ENCODE results near the gene SH3D19.

SH3D19 gene

DNA sequence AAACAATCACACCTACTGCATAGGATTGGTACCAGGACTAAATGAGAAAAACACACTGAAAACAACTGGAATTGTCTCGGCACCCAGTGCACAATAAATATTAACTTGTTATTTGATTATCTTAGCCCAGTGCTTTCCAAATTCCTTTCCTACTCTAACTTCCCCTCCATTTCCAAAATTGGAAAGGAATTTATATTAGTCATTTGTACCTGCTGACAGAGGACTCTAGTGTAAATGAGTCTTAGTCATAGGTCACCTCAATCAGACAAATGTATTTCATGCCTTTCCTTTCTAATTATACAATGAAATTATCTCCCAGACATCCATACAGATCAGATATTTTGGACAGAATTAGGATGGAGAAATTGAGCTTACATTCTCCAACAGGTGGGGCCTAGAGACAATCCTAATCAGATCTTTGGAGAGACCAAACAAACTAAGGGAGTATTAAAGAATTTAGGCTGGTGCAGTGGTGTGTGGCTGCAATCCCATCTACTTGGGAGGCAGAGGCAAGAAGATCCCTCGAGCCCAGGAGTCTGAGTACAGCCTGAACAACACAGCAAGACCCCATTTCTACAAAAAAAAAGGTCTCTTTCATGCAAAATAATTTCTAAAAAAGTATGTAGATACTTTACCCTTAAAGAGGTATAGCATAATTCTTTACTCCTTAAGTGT is 10.1 kb downstream of the SH3D19 start:
- Histone ChIP-seq H3K4me3 (ENCODE audit: low read length) (no peak overlapping the region), H3K4me1 (ENCODE audit: insufficient read depth, low read length) (no peaks in the 10 kb centered on the region), H3K36me3 (ENCODE audit: insufficient read depth, low read length) (no peaks in the 10 kb centered on the region), H3K27me3 (ENCODE audit: insufficient read depth, low read length) (no peaks in the 10 kb centered on the region), H3K9me3 (ENCODE audit: low read length) (no peaks in the 10 kb centered on the region), H2AFZ (ENCODE audit: low read depth, low read length) (no peak overlapping the region)

DNA sequence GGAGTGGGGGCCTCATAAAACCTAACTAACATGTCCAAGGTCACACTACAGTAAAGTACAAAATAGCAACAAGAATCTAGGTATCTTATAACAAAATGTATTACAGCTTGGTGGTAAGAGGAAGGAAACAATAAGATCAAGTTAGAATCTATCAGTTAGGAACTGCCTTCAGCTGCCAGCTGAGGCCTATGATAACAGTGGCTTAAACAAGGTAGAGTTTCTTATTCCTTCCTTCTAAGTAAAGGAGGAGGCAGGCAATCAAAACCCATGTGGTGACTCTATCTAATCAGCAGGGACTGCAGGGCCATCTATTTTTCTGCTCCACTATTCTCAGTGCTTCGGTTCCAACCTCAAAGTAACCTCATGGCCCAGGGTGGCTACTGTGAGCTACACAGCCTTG is 10.9 kb downstream of the SH3D19 start:
- Histone ChIP-seq H3K27me3 (ENCODE audit: insufficient read depth, low read length) (no peaks in the 10 kb centered on the region), H3K4me1 (ENCODE audit: insufficient read depth, low read length) (no peaks in the 10 kb centered on the region), H2AFZ (ENCODE audit: low read depth, low read length) (no peak overlapping the region), H3K36me3 (ENCODE audit: insufficient read depth, low read length) (no peaks in the 10 kb centered on the region), H3K9me3 (ENCODE audit: low read length) (no peaks in the 10 kb centered on the region), H3K4me3 (ENCODE audit: low read length) (no peak overlapping the region)

GRCh38 chr4:151314010-151314355 is 11.4 kb downstream of the SH3D19 start:
- Histone ChIP-seq H3K4me1 (ENCODE audit: insufficient read depth, low read length) (no peaks in the 10 kb centered on the region), H3K36me3 (ENCODE audit: insufficient read depth, low read length) (no peaks in the 10 kb centered on the region), H3K27me3 (ENCODE audit: insufficient read depth, low read length) (no peaks in the 10 kb centered on the region), H3K9me3 (ENCODE audit: low read length) (no peaks in the 10 kb centered on the region), H3K4me3 (ENCODE audit: low read length) (no peak overlapping the region), H2AFZ (ENCODE audit: low read depth, low read length) (no peak overlapping the region)

DNA sequence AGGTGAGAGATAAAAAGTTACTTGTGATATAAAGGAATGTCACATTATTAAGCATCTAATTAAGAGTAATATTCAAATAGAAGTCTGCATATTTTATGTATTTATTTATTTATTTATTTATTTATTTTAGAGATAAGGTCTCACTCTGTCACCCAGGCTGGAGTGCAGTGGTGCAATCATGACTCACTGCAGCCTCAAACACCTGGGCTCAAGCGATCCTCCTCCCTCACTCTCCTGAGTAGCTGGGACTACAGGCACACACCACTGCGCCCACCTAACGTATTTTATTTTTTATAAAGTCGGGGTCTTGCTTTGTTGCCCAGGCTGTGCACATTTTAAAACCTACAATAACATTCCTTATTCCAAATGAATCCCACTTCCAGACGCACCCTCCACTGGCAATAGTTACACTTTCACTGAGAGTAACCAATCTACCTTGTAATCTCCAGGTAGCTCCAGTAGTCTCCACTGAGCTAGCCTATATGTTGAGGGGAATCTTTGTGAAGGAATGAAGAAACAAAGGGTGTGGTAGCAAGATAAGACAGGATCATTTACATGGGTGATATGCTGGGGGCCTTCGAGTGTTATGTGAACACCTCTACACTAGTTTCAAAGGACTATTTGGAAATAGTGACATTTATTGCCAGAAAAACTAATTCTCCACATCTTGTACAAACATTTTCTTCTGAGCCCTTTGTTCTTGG is 11.9 kb downstream of the SH3D19 start:
- no peak overlapping the region for H2AFZ ChIP-seq (ENCODE audit: low read depth, low read length)
- no peaks in the 10 kb centered on the region for H3K4me1 ChIP-seq (ENCODE audit: insufficient read depth, low read length)
- no peak overlapping the region for H3K4me3 ChIP-seq (ENCODE audit: low read length)
- no peaks in the 10 kb centered on the region for H3K27me3 ChIP-seq (ENCODE audit: insufficient read depth, low read length)
- no peaks in the 10 kb centered on the region for H3K36me3 ChIP-seq (ENCODE audit: insufficient read depth, low read length)
- no peaks in the 10 kb centered on the region for H3K9me3 ChIP-seq (ENCODE audit: low read length)

DNA sequence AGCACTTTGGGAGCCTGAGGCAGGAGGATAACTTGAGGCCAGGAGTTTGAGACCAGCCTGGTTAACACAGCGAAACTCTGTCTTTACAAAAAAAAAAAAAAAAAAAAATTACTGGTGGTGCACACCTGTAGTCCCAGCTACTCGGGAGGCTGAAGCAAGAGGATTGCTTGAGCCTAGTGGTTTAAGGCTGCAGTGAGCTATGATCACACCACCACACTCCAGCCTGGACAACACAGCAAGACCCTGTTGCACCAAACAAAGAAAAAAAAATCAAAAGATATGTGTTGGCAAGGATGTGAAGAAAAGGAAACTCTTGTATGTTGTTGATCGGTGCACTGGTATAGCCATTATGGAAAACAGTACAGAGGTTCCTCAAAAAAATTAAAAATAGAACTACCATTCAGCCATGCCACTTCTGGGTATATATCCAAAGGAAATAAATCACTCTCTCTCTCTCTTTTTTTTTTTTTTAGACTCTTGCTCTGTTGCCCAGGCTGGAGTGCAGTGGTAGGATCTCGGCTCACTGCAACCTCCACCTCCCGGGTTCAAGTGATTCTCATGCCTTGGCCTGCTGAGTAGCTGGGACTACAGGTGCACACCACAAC is 15.2 kb downstream of the SH3D19 start:
- no peaks in the 10 kb centered on the region for H3K36me3 ChIP-seq (ENCODE audit: insufficient read depth, low read length)
- no peaks in the 10 kb centered on the region for H3K4me1 ChIP-seq (ENCODE audit: insufficient read depth, low read length)
- no peaks in the 10 kb centered on the region for H3K27me3 ChIP-seq (ENCODE audit: insufficient read depth, low read length)
- H3K4me3 ChIP-seq (ENCODE audit: low read length): no peak overlapping the region
- no peaks in the 10 kb centered on the region for H3K9me3 ChIP-seq (ENCODE audit: low read length)
- H2AFZ ChIP-seq (ENCODE audit: low read depth, low read length): no peak overlapping the region

DNA sequence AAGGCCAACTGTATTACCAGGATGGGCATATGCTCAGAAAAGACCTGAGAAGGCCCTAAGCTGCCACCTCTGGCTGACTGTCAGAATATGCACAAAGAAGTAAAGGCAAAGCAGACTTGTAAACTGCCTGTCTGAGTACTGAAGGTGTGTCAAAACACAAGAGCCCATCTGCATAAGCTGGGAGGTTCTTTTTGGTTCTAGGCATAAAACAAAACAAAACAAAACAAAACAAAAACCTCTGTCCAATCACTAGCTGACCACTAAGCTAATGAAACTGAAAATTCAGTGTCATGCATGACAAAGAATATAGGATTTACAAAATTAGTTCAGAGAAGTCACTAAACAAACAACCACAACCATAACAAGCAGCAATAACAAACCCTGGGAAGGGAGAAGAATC is 20.6 kb downstream of the SH3D19 start:
- Histone ChIP-seq H3K9me3 (ENCODE audit: low read length) (no peaks in the 10 kb centered on the region), H3K4me3 (ENCODE audit: low read length) (no peak overlapping the region), H3K36me3 (ENCODE audit: insufficient read depth, low read length) (no peaks in the 10 kb centered on the region), H2AFZ (ENCODE audit: low read depth, low read length) (no peak overlapping the region), H3K27me3 (ENCODE audit: insufficient read depth, low read length) (no peaks in the 10 kb centered on the region), H3K4me1 (ENCODE audit: insufficient read depth, low read length) (no peaks in the 10 kb centered on the region)

DNA sequence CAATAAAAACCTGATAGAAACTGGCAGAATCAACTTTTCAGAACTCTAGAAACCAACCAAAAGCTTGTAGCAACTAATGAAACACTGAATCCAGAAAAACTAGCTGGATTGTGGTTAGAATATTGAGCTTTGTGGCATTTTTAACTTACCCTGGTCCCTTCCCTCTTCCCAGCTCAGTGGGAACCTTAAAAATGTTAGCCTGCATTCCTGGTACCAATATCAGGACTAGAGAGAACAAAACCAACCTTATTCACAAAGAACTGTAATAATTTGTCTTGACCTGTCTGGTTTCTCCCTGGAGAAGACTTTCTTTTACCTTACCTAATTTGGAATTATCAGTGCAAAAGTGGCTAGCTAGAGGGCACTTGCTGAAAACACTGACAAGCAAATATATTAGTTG is 21.2 kb downstream of the SH3D19 start:
- Histone ChIP-seq H3K4me3 (ENCODE audit: low read length) (no peak overlapping the region), H2AFZ (ENCODE audit: low read depth, low read length) (no peak overlapping the region), H3K36me3 (ENCODE audit: insufficient read depth, low read length) (no peaks in the 10 kb centered on the region), H3K4me1 (ENCODE audit: insufficient read depth, low read length) (no peaks in the 10 kb centered on the region), H3K9me3 (ENCODE audit: low read length) (no peaks in the 10 kb centered on the region), H3K27me3 (ENCODE audit: insufficient read depth, low read length) (no peaks in the 10 kb centered on the region)

DNA sequence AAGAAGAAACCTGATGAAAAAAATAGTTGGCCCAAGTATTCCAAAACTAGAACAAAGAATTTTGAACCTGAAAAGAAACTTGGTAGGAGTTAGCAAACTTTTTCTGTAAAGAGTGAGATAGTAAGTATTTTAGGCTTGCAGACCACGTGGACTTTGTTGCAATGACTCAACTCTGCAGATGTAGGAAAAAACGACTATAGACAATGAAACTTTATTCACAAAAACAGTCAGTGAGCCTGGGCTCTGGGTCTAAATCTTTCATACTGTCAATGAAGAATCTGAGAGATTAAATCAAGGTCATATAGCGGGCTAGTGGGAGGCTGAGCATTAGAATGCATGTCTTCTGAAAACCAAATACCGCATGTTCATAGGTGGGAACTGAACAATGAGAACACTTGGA is 23.0 kb downstream of the SH3D19 start:
- Histone ChIP-seq H3K36me3 (ENCODE audit: insufficient read depth, low read length) (no peaks in the 10 kb centered on the region), H2AFZ (ENCODE audit: low read depth, low read length) (no peak overlapping the region), H3K27me3 (ENCODE audit: insufficient read depth, low read length) (no peaks in the 10 kb centered on the region), H3K4me3 (ENCODE audit: low read length) (no peak overlapping the region), H3K4me1 (ENCODE audit: insufficient read depth, low read length) (no peaks in the 10 kb centered on the region), H3K9me3 (ENCODE audit: low read length) (no peaks in the 10 kb centered on the region)

- H3K9me3 ChIP-seq (ENCODE audit: low read length): no peaks in the 10 kb centered on the region
- no peaks in the 10 kb centered on the region for H3K4me1 ChIP-seq (ENCODE audit: insufficient read depth, low read length)
- no peaks in the 10 kb centered on the region for H3K27me3 ChIP-seq (ENCODE audit: insufficient read depth, low read length)
- no peak overlapping the region for H3K4me3 ChIP-seq (ENCODE audit: low read length)
- no peaks in the 10 kb centered on the region for H3K36me3 ChIP-seq (ENCODE audit: insufficient read depth, low read length)
- H2AFZ ChIP-seq (ENCODE audit: low read depth, low read length): no peak overlapping the region
These were observed 28.2 kb downstream of the SH3D19 start for GRCh38 chr4:151297170-151297569.

DNA sequence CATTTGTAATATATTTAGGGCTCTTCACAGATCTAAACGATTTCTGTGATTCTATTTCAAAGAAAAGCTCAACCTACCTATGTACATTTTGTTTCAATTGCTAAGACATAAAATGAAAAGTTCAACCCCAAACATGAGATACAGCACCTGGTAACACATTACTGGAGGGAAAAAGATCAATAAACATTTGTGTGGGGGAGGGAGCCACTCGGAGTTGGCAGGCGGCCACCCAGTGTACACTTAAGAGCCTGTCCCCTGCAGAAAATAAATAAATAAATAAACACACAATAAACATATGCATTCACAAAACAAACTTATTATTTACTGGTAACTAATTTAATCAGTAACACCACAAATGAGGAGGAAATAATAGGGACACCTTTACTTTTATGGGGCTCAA is 29.2 kb downstream of the SH3D19 start:
- H3K4me1 ChIP-seq (ENCODE audit: insufficient read depth, low read length): no peaks in the 10 kb centered on the region
- H3K36me3 ChIP-seq (ENCODE audit: insufficient read depth, low read length): no peaks in the 10 kb centered on the region
- H3K27me3 ChIP-seq (ENCODE audit: insufficient read depth, low read length): no peaks in the 10 kb centered on the region
- no peaks in the 10 kb centered on the region for H3K9me3 ChIP-seq (ENCODE audit: low read length)
- H3K4me3 ChIP-seq (ENCODE audit: low read length): no peak overlapping the region
- H2AFZ ChIP-seq (ENCODE audit: low read depth, low read length): no peak overlapping the region

DNA sequence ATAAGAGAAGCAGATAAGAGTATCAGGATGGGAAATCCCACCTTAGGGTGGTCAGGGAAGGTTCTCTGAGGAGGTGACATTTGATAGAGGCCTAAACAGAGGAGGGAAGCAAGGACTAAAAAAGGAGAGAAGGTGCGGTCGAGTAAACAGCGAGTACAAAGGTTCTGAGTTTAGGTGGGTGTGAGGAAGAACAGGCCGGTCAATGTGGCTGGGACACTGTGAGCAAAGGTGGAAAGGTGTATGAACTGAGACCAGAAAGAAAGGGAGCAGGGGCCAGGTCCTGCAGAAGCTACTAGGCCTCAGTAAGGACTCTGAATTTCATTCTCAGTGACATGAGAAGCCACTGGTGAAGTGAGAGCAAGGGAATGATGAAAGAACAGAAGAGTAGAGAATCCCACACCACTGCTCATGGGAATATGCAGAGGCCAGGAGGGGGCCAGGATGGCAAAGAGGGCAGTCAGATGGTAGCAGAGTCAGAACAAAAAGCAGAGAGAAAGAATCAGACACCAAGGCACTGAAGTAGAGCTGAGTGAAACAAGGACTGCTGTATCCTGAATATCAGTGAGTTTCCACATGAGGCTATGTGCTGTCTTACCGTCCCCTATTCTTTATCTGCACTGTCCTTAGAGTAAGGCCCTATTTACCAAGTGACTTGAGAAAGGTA is 30.4 kb downstream of the SH3D19 start:
- Histone ChIP-seq H2AFZ (ENCODE audit: low read depth, low read length) (no peak overlapping the region), H3K9me3 (ENCODE audit: low read length) (peaks cover 4% of the 10 kb centered on the region), H3K4me3 (ENCODE audit: low read length) (no peak overlapping the region), H3K36me3 (ENCODE audit: insufficient read depth, low read length) (no peaks in the 10 kb centered on the region), H3K27me3 (ENCODE audit: insufficient read depth, low read length) (no peaks in the 10 kb centered on the region), H3K4me1 (ENCODE audit: insufficient read depth, low read length) (no peaks in the 10 kb centered on the region)

GRCh38 chr4:151292038-151292437 is 33.4 kb downstream of the SH3D19 start:
- no peak overlapping the region for H2AFZ ChIP-seq (ENCODE audit: low read depth, low read length)
- no peaks in the 10 kb centered on the region for H3K4me1 ChIP-seq (ENCODE audit: insufficient read depth, low read length)
- no peaks in the 10 kb centered on the region for H3K27me3 ChIP-seq (ENCODE audit: insufficient read depth, low read length)
- peaks cover 5% of the 10 kb centered on the region for H3K9me3 ChIP-seq (ENCODE audit: low read length)
- no peak overlapping the region for H3K4me3 ChIP-seq (ENCODE audit: low read length)
- H3K36me3 ChIP-seq (ENCODE audit: insufficient read depth, low read length): no peaks in the 10 kb centered on the region

DNA sequence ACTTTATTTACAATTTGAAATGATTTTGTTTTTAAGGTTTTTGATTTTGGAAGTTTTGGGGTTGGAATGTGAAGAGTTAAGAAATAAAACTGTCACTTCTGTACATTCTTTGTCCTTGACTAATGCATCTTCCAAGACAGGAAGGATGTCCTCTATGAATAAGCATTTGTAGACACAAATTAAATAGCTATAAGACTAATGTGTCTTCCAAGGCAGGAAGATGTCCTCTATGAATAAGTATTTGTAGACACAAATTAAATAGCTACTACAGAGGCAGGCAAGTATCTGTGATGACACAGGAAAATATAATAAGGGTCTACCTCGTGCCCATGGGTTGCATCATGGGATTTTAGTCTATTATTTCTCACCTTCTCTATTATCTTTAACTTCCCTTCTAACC is 33.9 kb downstream of the SH3D19 start:
- H3K4me3 ChIP-seq (ENCODE audit: low read length): no peak overlapping the region
- peaks cover 5% of the 10 kb centered on the region for H3K9me3 ChIP-seq (ENCODE audit: low read length)
- no peaks in the 10 kb centered on the region for H3K4me1 ChIP-seq (ENCODE audit: insufficient read depth, low read length)
- H2AFZ ChIP-seq (ENCODE audit: low read depth, low read length): no peak overlapping the region
- H3K36me3 ChIP-seq (ENCODE audit: insufficient read depth, low read length): no peaks in the 10 kb centered on the region
- H3K27me3 ChIP-seq (ENCODE audit: insufficient read depth, low read length): no peaks in the 10 kb centered on the region

All from neuron (in vitro differentiated cells).